Hepatocyte (in vitro differentiated cells): ENCODE measurements around the gene VPS18.

Source experiments
- EZH2 ChIP-seq: fragments of 200-600 bp; sonication (generic); IDR thresholded peaks from 2 replicates; pipeline ENCODE4 v1.6.1; 2016; ENCODE audit warnings: antibody characterized with exemption, mild to moderate bottlenecking, borderline replicate concordance
- TF ChIP-seq, protein P1 (sequence below): fragments of 200-600 bp; sonication (generic); IDR thresholded peaks from 2 replicates; pipeline ENCODE4 v1.5.1; 2016; ENCODE audit warnings: antibody characterized with exemption, mild to moderate bottlenecking; ENCODE audit not compliant: poor library complexity

DNA sequence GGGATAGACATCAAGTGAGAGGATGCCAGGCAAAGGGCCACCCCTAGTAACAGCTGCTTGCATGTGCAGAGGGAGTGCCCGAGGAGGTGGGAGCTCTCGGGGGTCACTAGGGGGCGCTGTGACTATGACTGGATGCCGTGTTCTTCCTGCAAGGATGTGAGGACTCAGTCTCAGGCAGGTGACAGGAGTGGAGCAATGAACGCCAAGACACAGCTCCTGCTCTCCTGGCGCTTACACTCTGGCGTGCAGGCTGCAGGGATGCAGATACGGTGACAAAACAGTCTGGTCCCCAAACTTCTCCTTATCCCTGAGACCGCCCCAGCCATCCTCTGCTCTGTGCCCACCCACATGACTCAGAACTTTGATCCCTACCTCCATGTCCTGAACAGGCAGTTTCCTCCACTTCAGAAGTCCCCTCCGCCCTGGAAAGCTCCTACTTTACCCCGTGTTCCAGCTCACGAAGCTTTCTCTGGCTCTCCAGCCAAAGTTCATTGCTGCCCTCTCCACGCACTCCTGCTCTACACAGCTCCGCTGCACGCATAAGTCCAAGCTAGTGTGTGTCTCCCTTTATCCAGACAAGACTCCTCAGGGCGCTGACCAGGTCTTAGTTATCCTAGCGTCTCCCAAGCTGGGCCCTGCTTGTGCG, 34.9 kb upstream of the VPS18 start:
- no peak for TF ChIP-seq EZH2
- TF ChIP-seq, protein P1, sequence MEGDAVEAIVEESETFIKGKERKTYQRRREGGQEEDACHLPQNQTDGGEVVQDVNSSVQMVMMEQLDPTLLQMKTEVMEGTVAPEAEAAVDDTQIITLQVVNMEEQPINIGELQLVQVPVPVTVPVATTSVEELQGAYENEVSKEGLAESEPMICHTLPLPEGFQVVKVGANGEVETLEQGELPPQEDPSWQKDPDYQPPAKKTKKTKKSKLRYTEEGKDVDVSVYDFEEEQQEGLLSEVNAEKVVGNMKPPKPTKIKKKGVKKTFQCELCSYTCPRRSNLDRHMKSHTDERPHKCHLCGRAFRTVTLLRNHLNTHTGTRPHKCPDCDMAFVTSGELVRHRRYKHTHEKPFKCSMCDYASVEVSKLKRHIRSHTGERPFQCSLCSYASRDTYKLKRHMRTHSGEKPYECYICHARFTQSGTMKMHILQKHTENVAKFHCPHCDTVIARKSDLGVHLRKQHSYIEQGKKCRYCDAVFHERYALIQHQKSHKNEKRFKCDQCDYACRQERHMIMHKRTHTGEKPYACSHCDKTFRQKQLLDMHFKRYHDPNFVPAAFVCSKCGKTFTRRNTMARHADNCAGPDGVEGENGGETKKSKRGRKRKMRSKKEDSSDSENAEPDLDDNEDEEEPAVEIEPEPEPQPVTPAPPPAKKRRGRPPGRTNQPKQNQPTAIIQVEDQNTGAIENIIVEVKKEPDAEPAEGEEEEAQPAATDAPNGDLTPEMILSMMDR = peak; percentile 71
